Erythroblast (primary cell): ENCODE data around the gene CRTAC1.
A peak's percentile ranks its signal among the peaks of the same experiment; 100 is the strongest.

Experiments
- DNase-seq, 2 experiments: peaks; one replicate each; lab custom pipeline; 2025; lab: John Stamatoyannopoulos, UW
- GATA1 ChIP-seq: IDR thresholded peaks from 2 replicates; pipeline ENCODE4 v1.6.1; 2011; ENCODE audit warnings: low read depth, mild to moderate bottlenecking, control low read depth, low read length, moderate library complexity
- POLR2A ChIP-seq: IDR thresholded peaks from 2 replicates; pipeline ENCODE4 v1.6.1; 2011; ENCODE audit warnings: mild to moderate bottlenecking, low read length

The CRTAC1 gene

DNA sequence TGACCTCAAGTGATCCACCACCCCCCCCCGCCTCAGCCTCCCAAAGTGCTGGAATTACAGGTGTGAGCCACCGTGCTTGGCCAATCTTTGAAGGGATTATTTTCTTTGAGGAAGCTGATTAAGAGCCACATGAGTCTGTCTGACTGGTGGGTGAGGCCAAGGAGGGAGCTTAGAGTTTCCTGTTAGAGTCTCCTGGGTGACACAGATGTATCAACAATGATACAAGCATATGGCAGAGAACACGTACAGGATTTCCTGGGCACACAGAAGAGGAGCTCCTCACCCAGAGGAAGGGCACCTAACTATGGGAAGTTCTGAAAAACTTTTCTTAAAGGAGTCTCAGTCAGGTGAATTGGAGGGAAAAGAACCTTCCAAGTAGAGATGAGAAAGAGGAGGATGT is 111.4 kb downstream of the CRTAC1 start:
- DNase-seq, result no peak
- no peak for TF ChIP-seq POLR2A
- TF ChIP-seq GATA1, result no peak

DNA sequence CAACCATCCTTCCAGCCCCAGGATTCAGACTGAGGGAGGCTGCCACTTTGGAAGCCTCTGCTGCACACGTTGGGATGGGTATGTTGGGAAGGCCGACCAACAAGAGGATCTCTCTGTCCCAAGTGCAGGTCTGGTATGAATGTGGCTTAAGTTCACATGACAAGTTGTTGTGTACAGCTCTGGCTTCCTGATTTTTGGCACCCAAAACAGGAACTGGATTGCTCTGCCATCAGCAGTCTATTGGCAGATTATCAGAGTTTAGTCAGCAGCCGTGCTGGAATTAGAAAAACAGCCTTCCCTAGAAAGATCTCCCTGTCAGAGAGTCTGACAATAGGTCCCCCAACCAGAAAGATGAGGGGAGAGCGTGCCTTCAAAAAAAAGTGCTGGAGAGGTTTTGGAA is 113.8 kb downstream of the CRTAC1 start:
- no peak for DNase-seq
- TF ChIP-seq POLR2A (no peak), GATA1 (no peak)

DNA sequence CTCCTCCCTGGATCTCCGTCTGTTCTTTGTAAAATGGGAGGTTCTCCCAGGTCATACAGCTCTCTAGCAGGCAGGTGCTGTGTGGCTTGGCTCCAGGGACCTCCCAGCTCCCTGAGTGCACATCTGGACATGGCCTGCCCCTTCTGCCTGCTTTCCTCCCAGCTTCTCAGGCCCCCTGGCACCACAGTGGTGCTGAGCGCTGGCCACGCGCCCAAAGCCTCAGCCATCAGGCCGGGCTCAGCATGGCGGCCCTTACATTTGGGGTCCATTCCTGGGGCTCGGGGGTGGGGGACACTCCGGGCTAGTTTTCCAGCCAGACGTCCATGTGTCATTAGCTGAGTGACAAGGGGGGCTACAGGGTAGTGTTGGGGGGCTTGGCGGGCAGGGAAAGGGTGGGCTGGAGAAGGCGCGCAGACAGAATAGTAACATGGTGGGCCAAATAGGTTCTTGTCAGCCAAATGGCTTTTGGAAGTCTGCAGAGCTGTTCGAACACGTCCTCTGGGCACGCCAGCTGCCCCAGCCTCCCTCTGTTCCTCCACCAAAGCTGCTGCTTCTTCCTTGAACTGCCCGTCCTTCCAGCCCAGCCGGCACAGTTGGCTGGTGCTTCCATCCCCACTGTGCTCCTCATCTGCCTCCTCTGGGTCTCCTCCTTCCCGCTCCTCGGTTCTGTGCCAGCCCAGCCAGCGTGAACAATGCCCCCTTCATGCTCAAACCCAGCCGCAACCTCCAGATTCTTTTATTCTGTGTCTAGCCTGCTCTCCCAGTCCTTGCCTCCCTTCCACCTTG is 114.9 kb downstream of the CRTAC1 start:
- TF ChIP-seq POLR2A, result no peak
- TF ChIP-seq GATA1, result no peak
- no peak for DNase-seq

DNA sequence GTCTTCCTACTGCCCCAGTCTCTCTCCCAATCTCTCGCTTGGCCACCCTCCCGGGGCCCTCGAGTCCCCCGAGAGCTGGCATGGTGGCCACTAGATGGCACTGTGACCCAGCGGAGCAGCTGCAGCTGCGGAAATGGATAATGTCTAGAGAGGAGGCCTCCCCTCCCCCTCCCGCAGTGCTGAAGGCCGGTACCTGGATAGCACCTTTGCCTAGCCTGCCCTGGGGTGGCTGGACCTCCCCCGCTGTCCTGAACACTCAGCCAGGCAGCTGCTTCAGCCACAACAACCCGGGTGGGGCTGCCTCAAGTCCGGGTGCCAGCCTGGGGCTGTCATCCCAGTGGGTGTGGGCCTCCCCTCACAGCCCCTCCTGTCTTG is 115.6 kb downstream of the CRTAC1 start:
- TF ChIP-seq GATA1 (no peak), POLR2A (no peak)
- DNase-seq, result peak; percentile 58 to 77

DNA sequence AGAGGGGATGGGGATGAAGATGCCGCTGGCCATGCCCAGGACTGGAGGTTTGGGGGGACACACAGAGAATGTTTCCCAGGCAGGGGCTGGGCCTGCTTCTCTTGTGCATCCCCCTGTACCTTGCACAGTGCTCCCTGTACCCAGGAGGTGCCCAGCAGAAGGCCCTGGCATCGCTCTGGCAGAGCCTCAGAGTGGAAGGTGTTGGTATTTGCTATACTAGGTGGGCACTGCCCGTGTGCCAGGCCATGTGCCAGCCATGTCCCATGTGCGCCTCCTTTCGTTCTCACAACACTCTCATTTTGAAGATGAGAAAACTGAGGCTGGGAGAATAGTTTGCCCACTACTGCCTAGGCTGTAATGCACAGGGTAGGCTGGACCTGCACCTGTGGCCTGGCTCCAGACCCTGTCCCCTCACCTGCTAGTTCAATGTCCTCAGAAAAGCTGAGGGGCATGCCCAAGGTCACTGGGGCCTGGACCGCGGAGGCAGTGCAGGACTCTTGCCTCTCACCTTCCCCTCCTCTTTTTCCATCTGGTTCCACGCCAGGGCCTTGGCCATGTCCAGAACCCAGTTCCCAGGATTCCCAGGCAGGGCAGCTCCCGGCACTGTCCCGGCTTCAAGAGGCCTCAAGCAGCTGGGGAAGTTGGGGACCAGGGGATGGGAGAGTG is 116.1 kb downstream of the CRTAC1 start:
- DNase-seq, result no peak
- TF ChIP-seq GATA1 (no peak), POLR2A (no peak)

DNA sequence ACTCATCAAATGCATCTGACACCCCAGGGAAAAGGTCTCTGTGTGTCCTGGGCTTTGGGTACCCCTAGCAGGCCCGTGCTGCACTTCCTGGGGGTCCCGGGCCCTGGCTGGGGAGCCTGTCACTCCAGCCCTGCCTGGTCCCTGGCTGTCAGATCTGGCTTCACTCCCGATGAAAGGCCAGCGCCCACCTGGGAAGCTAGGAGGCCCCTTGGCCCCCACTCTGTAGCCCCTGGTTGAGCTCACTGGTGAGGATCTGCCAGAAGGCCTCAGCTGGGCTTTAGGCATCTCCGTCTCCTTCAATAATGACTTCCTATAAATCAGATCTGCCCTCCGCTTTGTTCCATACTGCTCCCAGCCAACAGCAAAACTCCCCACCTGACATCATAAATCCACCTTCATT is 116.8 kb downstream of the CRTAC1 start:
- no peak for DNase-seq
- no peak for TF ChIP-seq POLR2A
- no peak for TF ChIP-seq GATA1

DNA sequence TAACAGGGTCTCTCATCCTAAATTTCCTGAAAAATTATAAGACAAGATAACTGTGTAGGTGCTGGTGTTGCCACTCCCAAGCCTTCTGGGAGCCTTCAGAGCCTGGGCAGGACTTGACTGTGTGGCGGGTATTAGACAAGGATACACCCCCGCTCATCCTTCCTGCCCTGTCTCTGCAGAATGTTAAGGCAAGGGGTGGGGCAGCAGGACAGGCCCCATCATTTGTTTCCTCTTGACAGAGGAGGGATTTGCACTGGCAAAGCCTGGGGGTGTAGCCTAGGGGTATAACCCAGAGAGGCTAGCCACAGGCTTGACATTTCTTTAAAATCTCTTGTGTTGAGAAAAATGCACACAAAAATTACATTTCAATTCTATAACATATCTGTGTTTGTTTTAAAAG is 117.2 kb downstream of the CRTAC1 start:
- DNase-seq, result no peak
- no peak for TF ChIP-seq POLR2A
- no peak for TF ChIP-seq GATA1

DNA sequence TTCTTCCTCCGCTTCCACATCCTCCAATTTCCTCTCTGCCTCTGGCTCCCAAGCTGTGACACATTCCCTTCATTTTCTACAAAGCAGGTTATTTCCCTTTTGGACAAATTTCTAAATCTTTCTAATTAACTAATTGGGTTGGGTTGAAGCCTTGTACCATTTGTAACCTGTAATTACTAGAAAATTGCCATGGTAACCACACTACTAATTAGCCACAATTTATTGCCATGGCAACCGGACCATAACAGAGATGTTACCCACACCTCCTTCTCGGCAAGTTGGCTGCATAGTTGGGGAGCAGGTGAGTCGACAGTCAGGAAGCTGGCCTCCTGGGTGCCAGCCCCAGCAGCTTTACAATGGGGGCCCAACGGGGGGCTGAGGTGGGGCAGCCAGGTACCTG is 119.2 kb downstream of the CRTAC1 start:
- TF ChIP-seq POLR2A (no peak), GATA1 (no peak)
- no peak for DNase-seq

DNA sequence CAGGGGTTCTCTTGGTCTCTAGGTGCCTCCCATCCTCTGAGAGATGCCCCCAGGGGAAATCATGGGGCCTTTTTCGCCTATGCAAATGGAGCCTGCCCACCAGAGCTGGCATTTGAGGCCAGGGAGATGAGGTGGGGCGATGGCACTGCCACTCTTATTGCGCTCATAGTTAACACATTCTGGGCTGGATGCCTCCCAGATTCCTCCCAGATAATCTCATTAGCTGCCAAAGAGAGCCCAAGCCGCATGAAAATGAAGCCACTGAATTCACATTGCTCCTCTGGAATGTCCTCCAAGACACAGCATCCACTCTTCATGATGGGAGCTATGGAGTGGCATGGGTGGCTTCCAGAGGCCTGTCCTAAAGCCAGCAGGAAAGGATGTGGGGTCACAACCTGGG is 119.8 kb downstream of the CRTAC1 start:
- TF ChIP-seq POLR2A (no peak), GATA1 (no peak)
- no peak for DNase-seq

DNA sequence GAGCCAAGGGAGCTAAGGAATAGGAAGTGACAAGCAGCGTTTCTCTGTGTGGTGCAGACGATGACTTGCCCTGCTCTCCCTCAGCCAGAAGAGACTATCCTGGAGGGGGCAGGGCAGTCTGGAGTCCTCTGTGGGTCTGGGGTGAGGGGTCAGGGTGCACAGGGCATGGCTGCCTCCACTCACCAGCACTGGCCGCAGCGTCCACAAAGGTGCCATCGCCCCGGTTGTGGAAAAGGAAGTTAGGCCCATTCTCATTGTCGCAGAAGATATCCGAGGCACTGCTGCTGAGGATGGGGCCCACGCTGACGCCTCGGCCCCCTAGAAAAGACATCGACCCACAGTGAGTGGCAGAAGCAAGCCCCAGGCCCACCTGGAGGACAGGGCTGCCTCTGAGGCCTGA is 122.6 kb downstream of the CRTAC1 start:
- no peak for DNase-seq
- no peak for TF ChIP-seq POLR2A
- TF ChIP-seq GATA1, result no peak

DNA sequence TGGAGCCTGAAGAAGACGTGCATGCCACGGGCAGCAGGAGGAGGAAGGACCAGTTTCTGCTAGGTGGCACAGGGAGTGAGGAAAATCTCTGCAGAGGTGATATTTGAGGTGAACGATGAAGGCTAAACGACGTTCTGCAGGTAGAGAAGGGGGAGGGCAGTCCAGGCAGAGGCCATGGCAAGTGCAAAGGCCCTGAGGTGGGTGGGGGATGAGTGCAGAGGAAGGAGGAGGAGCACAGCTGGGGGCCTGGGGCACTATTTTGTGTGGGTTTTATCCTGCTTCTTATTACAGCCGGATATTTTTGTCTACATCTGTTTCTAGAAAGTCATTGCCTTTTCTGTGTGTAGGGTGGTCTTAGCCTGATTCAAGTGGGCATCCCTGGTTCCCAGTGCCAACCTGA is 123.2 kb downstream of the CRTAC1 start:
- no peak for TF ChIP-seq GATA1
- no peak for TF ChIP-seq POLR2A

DNA sequence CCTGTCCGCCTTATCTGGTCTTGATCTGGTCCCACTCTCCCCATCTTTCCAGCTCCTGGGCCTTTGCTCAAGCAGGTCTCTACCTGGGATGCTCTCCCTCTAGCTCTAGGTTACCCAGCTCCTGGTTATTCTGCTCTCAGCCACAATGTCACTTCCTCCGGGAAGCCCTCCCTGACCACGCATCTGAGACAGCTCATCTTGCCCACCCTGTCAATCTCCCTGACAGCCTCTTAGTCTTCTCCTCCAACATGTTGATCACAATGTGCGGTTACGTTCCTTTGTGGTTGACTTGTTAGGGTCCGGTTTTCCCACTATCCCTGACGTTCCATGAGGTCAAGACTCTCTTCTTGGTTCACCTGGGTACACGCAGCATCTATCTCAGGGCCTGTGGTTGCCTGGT is 125.1 kb downstream of the CRTAC1 start:
- no peak for TF ChIP-seq POLR2A
- no peak for TF ChIP-seq GATA1
- DNase-seq, result no peak

More for the DNA sequence above, 123.2 kb downstream of the CRTAC1 start:
- no peak for DNase-seq

DNA sequence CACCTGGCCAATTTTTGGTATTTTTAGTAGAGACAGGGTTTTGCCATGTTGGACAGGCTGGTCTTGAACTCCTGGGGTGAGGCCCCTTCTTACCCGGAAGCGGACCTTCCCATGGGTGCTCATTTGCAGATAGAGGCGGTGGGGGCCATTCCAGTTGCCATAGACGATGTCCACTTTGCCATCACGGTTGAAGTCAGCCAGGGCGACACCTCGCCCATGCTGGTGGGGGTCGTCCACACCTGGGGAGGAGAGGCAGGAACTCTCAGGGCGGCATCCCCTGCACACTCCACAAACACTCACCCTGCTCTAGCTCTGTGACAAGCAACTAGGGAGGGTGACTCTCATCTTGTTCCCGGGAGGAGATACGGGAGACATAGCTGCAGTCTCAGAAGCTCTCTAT is 125.8 kb downstream of the CRTAC1 start:
- DNase-seq, result no peak

DNA sequence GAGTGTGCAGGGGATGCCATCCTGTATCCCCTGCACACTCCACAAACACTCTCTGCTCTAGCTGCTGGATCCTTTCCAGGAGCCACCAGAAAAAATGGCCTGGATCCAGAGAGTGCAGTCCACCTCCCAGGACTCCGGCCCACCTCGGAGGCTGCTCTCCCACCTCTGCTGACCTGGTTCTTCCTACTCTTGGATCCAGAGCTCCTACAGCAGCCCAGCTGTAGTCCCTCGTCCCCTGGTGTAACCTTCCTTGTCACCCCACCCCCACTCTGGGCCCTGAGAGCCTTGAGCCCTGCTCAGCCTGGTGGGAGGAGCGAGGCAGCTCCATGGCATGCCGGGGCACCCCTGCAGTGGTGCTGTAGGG is 126.4 kb downstream of the CRTAC1 start:
- no peak for DNase-seq
- TF ChIP-seq GATA1, result no peak
- TF ChIP-seq POLR2A, result no peak

More for the DNA sequence above, 125.8 kb downstream of the CRTAC1 start:
- no peak for TF ChIP-seq GATA1
- no peak for TF ChIP-seq POLR2A
